Liver (tissue), 9 donors: Measurements from ENCODE around the gene DOK6. TPM values are rescaled to one million over a fixed set of nuclear protein-coding genes. Genes with fewer than 3 reads are reported as not detected.

ENCODE experiments used
- DNase-seq: peaks from one replicate; pipeline ENCODE4 v3.0.0-alpha.2; 2017; ENCODE audit warnings: low spot score
- H3K27ac ChIP-seq, 2 donors: one replicate each; pipeline ENCODE4 v1.7.0; 2013; ENCODE audit warnings: inconsistent platforms in 2 of 2, low read length in 2 of 2, control low read depth in 1 of 2, low read depth in 1 of 2, mild to moderate bottlenecking in 1 of 2
- H3K27me3 ChIP-seq, 4 donors: one replicate each; pipeline versions ENCODE4 v1.6.1 to v1.7.0; 2013; ENCODE audit warnings: low read length in 3 of 4, inconsistent platforms in 1 of 4, mild to moderate bottlenecking in 1 of 4, moderate library complexity in 1 of 4; ENCODE audit not compliant: control insufficient read depth in 4 of 4, insufficient read depth in 4 of 4
- H3K36me3 ChIP-seq, 4 donors: one replicate each; pipeline versions ENCODE4 v1.6.1 to v1.7.0; 2013; ENCODE audit warnings: low read length in 3 of 4, mild to moderate bottlenecking in 3 of 4, low read depth in 1 of 4, moderate library complexity in 1 of 4; ENCODE audit not compliant: control insufficient read depth in 4 of 4, insufficient read depth in 3 of 4
- H3K4me1 ChIP-seq, 4 donors: one replicate each; pipeline versions ENCODE4 v1.6.1 to v1.7.0; 2013; ENCODE audit warnings: low read length in 3 of 4, mild to moderate bottlenecking in 3 of 4, moderate library complexity in 1 of 4; ENCODE audit not compliant: control insufficient read depth in 4 of 4, insufficient read depth in 4 of 4
- H3K4me3 ChIP-seq, 3 donors: one replicate each; pipeline versions ENCODE4 v1.6.1 to v1.7.0; 2013; ENCODE audit warnings: low read length in 3 of 3, control low read depth in 1 of 3, low read depth in 1 of 3, mild to moderate bottlenecking in 1 of 3
- H3K9ac ChIP-seq, 2 donors: one replicate each; pipeline ENCODE4 v1.7.0; 2013; ENCODE audit warnings: low read length in 2 of 2, mild to moderate bottlenecking in 2 of 2, moderate library complexity in 2 of 2, control low read depth in 1 of 2, low read depth in 1 of 2
- H3K9me3 ChIP-seq, 4 donors: one replicate each; pipeline versions ENCODE4 v1.6.1 to v1.7.0; 2013; ENCODE audit warnings: low read length in 3 of 4; ENCODE audit not compliant: control insufficient read depth in 4 of 4
- EGR1 ChIP-seq, 2 donors: IDR thresholded peaks; 2 replicates each; pipeline ENCODE4 v1.6.1; 2016 to 2018; ENCODE audit warnings: antibody characterized with exemption in 2 of 2, low read depth in 2 of 2
- FOXA1 ChIP-seq: IDR thresholded peaks from 2 replicates; pipeline ENCODE4 v1.6.1; 2016; ENCODE audit warnings: antibody characterized with exemption
- FOXA2 ChIP-seq: IDR thresholded peaks from 2 replicates; pipeline ENCODE4 v1.6.1; 2016; ENCODE audit warnings: antibody characterized with exemption
- GABPA ChIP-seq, 2 donors: IDR thresholded peaks in 1 of 2; conservative IDR thresholded peaks in 1 of 2; 2 replicates each; pipeline ENCODE4 v1.6.1; 2016; ENCODE audit warnings: antibody characterized with exemption in 2 of 2, mild to moderate bottlenecking in 1 of 2, moderate library complexity in 1 of 2
- HNF4A ChIP-seq, 2 donors: conservative IDR thresholded peaks; 2 replicates each; pipeline ENCODE4 v1.6.1; 2016; ENCODE audit warnings: antibody characterized with exemption in 2 of 2, mild to moderate bottlenecking in 2 of 2
- HNF4G ChIP-seq: IDR thresholded peaks from 2 replicates; pipeline ENCODE4 v1.6.1; 2016; ENCODE audit warnings: antibody characterized with exemption
- JUND ChIP-seq, 2 donors: IDR thresholded peaks; 2 replicates each; pipeline ENCODE4 v1.6.1; 2016; ENCODE audit warnings: antibody characterized with exemption in 2 of 2
- NR2F2 ChIP-seq: IDR thresholded peaks from 2 replicates; pipeline ENCODE4 v1.6.1; 2016; ENCODE audit warnings: antibody characterized with exemption
- RAD21 ChIP-seq, 2 donors: IDR thresholded peaks; 2 replicates each; pipeline ENCODE4 v1.6.1; 2016; ENCODE audit warnings: antibody characterized with exemption in 2 of 2, mild to moderate bottlenecking in 2 of 2
- SP1 ChIP-seq: IDR thresholded peaks from 2 replicates; pipeline ENCODE4 v1.6.1; 2018; ENCODE audit warnings: antibody characterized with exemption, mild to moderate bottlenecking
- TAF1 ChIP-seq: conservative IDR thresholded peaks from 2 replicates; pipeline ENCODE4 v1.6.1; 2016; ENCODE audit warnings: antibody characterized with exemption, mild to moderate bottlenecking
- YY1 ChIP-seq: IDR thresholded peaks from 2 replicates; pipeline ENCODE4 v1.6.1; 2016; ENCODE audit warnings: antibody characterized with exemption, mild to moderate bottlenecking
- ZBTB33 ChIP-seq: IDR thresholded peaks from 2 replicates; pipeline ENCODE4 v1.6.1; 2016; ENCODE audit warnings: antibody characterized with exemption
- WGBS: extraction: QIAGEN DNeasy Blood & Tissue Kit; methylation state at CpG from one replicate; pipeline ENCODE4 v1.1.7; 2013; 5-methylcytosine and 5-hydroxymethylcytosine counted together
- polyA plus RNA-seq, 2 donors: library from polyadenylated mRNA; stranded (reverse) in 1 of 2; unstranded in 1 of 2; fragments of 200-250 nt in 1 of 2; fragments of >200 nt in 1 of 2; fragmentation: Nextera tagmentation in 1 of 2; extraction: Ambion mirVana in 1 of 2; gene quantifications; one replicate each; pipeline versions ENCODE4 v1.2.1 to v1.2.3, GENCODE V29; 2013 to 2015
- total RNA-seq, 2 donors: library from RNA; depleted of rRNA; stranded (reverse); fragments of >200 nt; gene quantifications; one replicate each; pipeline ENCODE4 v1.2.3, GENCODE V29; 2014
- TF ChIP-seq, protein P1 (sequence below): IDR thresholded peaks from 2 replicates; pipeline ENCODE4 v1.6.1; 2016; ENCODE audit warnings: antibody characterized with exemption, mild to moderate bottlenecking
- TF ChIP-seq, protein P2 (sequence below): fragments of 150-350 bp; IDR thresholded peaks from 2 replicates; pipeline ENCODE4 v1.5.1; 2017; ENCODE audit warnings: improper control_type of control experiment, low read depth, low read length; ENCODE audit not compliant: missing input control
- TF ChIP-seq, protein P3 (sequence below): IDR thresholded peaks from 2 replicates; pipeline ENCODE4 v1.6.1; 2016; ENCODE audit warnings: antibody characterized with exemption
- donor health status: healthy.
- donor health status: healthy.
- donor health status: healthy.
- donor health status: healthy.
- donor health status: healthy.

Gene DOK6
- total and polyA plus RNA-seq, 4 donors = 0.08 to 1.1 (median 0.67) TPM

DNA sequence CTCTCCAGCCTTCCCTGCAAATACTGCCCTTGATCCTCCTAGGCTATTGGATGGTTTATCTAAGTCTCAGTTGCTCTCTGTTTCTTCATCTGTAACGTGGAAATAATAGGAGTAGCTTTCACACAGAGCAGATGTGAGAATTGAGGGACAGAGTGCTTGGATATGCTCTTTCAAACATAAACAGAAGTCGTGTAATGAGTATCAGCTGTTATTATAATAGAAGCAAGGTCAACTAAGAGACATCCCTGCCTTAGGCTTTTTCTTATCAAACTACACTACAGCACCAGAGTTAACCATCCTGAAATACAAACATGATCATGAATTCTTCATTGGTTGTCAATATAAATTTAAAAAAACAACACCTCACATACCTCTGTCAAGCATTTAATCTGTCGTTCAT lies 138.2 kb downstream of the DOK6 start (continued):
- TF ChIP-seq, protein P1, sequence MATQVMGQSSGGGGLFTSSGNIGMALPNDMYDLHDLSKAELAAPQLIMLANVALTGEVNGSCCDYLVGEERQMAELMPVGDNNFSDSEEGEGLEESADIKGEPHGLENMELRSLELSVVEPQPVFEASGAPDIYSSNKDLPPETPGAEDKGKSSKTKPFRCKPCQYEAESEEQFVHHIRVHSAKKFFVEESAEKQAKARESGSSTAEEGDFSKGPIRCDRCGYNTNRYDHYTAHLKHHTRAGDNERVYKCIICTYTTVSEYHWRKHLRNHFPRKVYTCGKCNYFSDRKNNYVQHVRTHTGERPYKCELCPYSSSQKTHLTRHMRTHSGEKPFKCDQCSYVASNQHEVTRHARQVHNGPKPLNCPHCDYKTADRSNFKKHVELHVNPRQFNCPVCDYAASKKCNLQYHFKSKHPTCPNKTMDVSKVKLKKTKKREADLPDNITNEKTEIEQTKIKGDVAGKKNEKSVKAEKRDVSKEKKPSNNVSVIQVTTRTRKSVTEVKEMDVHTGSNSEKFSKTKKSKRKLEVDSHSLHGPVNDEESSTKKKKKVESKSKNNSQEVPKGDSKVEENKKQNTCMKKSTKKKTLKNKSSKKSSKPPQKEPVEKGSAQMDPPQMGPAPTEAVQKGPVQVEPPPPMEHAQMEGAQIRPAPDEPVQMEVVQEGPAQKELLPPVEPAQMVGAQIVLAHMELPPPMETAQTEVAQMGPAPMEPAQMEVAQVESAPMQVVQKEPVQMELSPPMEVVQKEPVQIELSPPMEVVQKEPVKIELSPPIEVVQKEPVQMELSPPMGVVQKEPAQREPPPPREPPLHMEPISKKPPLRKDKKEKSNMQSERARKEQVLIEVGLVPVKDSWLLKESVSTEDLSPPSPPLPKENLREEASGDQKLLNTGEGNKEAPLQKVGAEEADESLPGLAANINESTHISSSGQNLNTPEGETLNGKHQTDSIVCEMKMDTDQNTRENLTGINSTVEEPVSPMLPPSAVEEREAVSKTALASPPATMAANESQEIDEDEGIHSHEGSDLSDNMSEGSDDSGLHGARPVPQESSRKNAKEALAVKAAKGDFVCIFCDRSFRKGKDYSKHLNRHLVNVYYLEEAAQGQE = no peak
- TF ChIP-seq HNF4A (conservative IDR thresholded peaks at IDR 0.05) = no peak

- Histone ChIP-seq H3K4me1 (no peaks in the 10 kb centered on the region), H3K9ac (no peak overlapping the region), H3K9me3 (no peaks in the 10 kb centered on the region), H3K36me3 (no peaks in the 10 kb centered on the region), H3K27ac (no peak overlapping the region), H3K27me3 (no peaks in the 10 kb centered on the region), H3K4me3 (no peak overlapping the region)
- TF ChIP-seq JUND (IDR thresholded peaks at IDR 0.05) (no peak), YY1 (no peak), FOXA1 (no peak), NR2F2 (no peak), TAF1 (no peak), SP1 (no peak), GABPA (IDR thresholded peaks at IDR 0.05 in 1 of 2, conservative IDR thresholded peaks at IDR 0.05 in 1 of 2) (no peak), HNF4G (no peak), RAD21 (IDR thresholded peaks at IDR 0.05) (no peak), FOXA2 (no peak), EGR1 (IDR thresholded peaks at IDR 0.05; ENCODE audit: low read depth in 2 of 2) (no peak), HNF4A (conservative IDR thresholded peaks at IDR 0.05) (no peak), ZBTB33 (no peak)
- TF ChIP-seq, protein P2, sequence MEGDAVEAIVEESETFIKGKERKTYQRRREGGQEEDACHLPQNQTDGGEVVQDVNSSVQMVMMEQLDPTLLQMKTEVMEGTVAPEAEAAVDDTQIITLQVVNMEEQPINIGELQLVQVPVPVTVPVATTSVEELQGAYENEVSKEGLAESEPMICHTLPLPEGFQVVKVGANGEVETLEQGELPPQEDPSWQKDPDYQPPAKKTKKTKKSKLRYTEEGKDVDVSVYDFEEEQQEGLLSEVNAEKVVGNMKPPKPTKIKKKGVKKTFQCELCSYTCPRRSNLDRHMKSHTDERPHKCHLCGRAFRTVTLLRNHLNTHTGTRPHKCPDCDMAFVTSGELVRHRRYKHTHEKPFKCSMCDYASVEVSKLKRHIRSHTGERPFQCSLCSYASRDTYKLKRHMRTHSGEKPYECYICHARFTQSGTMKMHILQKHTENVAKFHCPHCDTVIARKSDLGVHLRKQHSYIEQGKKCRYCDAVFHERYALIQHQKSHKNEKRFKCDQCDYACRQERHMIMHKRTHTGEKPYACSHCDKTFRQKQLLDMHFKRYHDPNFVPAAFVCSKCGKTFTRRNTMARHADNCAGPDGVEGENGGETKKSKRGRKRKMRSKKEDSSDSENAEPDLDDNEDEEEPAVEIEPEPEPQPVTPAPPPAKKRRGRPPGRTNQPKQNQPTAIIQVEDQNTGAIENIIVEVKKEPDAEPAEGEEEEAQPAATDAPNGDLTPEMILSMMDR = no peak
- TF ChIP-seq, protein P1 = no peak
- TF ChIP-seq, protein P3, sequence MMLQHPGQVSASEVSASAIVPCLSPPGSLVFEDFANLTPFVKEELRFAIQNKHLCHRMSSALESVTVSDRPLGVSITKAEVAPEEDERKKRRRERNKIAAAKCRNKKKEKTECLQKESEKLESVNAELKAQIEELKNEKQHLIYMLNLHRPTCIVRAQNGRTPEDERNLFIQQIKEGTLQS = no peak
- no peak for DNase-seq
- 93% methylated on average over 2 of the region's 2 CpGs for WGBS
Observed at GRCh38 chr18:69539404-69539803, 138.7 kb downstream of the DOK6 start.
